Stimulated activated CD8-positive, alpha-beta memory T cell treated with anti-CD3 and anti-CD28 coated beads, Interleukin-4, amount 100 ng/mL, for 1 hour (primary cell): ENCODE results near the gene LZTR1.

Experiments used
- DNase-seq, 2 donors: peaks; one replicate each; pipeline ENCODE4 v3.0.0-alpha.2; 2020; ENCODE audit warnings: low read depth in 2 of 2, low spot score in 1 of 2

Gene LZTR1

DNA sequence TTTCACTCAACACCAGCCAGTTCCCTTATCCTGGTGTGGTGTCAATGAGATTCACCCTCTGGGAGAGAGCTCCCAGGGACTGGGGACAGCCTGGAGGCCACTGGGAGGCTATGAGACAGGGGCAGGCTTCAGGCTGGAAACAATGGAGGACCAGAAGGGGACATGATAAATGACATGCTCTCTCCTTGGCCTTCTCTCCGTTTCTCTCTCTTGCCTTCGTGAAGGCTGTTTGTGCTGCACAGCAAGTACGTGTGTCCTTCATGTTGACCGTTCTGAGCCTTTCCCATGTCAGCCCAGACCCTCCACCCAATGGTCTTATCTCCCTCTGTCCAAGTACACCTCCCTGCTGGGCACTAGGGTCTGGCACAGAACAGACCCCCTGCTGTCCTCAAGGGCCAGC lies 1.6 kb upstream of the LZTR1 start:
- no peak for DNase-seq

GRCh38 chr22:20980938-20981722 lies 967 bp upstream of the LZTR1 start:
- DNase-seq: no peak

DNA sequence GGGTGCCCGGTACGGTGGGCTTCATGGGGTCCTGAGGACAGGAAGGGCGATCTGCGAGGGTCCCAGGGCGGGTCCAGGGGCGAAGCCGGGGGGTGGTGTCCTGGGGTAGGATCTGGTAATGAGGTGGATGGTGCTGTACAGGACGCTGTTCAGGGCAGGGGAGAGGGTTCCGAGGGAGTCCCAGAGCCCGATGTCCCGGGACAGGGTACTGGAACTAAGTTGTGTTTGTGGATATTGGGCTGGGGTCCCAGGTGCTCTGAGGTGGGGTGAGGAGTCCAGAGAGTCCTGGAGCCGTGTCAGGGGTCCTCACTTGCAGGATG lies 426 bp downstream of the LZTR1 start:
- no peak for DNase-seq

DNA sequence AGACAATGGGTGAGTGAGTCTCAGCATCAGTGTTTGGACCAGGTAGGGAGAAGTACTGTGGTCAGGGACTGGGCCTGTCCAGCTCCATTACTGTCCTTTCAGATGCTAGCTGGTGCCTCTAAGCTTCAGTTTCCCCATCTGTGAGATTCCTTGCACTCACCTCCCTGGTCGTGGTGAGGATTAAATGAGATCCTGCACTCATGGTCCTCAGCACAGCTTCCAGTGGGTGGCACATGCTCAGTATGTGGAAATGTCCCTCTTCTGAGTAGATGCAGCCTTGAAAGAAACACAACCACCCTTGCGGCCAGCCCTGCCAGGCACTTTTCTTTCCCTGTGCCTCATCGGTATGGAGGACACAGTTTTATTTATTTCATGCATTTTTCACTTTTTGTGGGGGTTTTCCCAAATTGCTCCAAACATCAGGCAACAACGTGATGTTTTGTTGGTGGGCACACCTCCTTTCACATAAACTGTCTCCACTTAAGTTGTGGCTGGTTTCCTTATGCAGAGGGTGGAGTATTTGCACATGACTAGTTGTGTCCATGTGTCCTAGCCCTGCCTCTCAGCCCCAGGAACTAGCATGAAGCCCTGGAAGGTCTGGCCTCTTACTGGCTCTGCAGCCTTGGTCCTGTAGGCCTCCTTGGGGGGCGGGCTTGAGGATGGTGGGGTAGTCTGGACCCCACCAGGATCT lies 1.1 kb downstream of the LZTR1 start:
- no peak for DNase-seq

DNA sequence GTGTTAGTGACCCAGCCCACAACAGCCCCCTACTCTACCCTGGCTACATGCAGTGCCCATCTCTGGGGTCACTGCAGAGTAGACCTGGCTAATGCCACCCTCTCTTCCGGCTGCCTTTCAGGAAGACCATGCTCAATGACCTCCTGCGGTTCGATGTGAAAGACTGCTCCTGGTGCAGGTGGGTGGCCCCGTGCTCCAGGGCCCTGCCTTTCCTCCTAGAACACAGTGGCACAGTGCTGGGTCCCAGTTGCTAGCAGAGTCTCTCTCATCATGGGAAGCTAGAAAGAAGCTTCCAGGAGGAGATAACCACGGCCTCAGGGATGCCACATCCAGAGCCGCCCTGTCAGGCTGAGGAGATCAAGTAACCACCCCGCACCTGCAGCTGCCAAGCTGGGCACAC lies 3.6 kb downstream of the LZTR1 start:
- DNase-seq: no peak

DNA sequence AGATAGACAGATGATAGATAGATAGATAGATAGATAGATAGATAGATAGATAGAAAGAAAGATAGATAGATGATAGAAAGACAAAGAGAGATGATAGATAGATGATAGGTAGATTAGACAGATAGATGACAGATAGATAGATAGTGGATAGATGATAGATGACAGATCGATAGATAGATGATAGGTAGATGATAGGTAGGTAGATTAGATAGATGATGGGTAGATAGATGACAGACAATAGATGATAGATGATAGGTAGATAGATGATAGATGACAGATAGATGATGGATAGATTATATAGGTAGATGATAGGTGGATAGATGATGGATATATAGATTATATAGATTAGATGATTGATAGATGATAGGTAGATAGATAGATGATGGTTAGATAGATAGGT lies 4.3 kb downstream of the LZTR1 start:
- DNase-seq: no peak

- no peak for DNase-seq
Observed at GRCh38 chr22:20987375-20987774, 5.3 kb downstream of the LZTR1 start.

- no peak for DNase-seq
Observed at GRCh38 chr22:20988573-20989322, 6.7 kb downstream of the LZTR1 start.

GRCh38 chr22:20989323-20990138 lies 7.4 kb downstream of the LZTR1 start:
- no peak for DNase-seq

GRCh38 chr22:20990184-20991180 lies 8.4 kb downstream of the LZTR1 start:
- DNase-seq: no peak

DNA sequence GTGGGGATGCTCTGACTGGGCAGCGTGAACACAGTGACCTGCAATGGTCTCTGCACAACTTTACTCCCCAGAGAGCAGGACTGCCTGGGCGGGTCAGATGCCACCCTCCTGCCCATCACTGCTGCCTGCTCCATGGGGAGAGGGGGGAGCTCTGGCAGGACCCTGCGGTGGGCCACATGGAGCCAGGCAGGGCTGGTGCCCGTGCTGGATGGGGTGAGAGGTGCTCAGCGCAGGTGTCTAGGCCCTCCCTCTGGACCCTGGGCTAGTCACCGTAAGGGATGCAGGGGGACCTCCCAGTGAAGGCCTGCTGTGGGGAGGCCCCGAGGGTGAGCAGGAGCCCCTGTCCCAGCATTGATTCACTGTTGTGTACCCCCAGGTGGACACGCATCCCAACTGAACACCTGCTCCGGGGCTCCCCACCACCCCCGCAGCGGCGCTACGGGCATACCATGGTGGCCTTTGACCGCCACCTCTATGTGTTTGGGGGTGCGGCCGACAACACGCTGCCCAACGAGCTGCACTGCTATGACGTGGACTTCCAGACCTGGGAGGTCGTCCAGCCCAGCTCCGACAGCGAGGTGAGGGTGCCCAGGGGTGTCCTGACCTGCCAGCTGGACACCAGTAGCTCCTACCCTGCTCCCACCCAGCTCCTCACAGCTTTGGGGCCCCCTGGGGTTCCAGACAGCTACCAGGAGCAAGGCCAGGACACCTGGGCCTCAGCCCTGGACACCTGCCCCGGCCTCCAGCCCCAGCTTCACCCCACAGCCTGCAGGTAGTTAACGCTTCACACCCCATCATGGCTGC lies 9.4 kb downstream of the LZTR1 start:
- DNase-seq: no peak

- no peak for DNase-seq
Observed at GRCh38 chr22:20992056-20992442, 10.0 kb downstream of the LZTR1 start.

DNA sequence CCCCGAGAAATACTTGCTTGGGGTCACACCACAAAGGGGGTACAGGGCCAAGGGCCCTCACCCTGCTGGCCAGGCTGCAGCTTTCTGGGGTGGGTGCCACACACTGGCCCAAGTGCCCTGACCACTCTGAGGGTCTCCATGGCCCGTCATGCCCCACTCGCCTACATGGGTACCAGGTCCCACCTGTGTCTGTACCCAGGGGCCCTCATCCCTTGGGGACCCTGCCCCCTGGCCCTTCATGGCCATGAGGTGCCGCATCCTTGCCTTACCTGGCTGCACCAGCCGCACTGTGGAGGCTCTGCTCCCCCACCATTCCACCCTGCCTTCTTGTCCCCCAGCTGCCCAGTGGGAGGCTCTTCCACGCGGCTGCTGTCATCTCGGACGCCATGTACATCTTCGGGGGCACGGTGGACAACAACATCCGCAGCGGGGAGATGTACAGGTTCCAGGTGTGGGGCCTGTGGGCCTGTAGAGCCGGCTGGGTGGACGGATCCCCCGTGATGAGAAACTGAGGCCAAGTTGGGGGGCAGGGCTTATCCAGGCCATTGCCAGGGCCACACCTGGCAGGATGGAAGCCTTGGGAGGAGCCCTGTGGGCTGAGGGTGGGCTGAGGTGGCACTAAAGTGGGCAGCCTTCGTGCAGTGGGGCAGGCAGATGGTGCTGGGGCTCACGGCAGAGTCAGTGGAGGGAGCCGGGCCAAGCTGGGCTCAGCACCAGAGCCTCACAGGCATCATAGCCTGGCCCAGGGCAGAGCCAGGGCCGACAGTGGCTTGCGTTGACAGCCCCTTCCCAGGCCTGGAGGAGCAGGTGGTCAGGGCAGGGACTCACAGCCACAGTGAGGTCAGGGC lies 10.6 kb downstream of the LZTR1 start:
- DNase-seq: no peak

DNA sequence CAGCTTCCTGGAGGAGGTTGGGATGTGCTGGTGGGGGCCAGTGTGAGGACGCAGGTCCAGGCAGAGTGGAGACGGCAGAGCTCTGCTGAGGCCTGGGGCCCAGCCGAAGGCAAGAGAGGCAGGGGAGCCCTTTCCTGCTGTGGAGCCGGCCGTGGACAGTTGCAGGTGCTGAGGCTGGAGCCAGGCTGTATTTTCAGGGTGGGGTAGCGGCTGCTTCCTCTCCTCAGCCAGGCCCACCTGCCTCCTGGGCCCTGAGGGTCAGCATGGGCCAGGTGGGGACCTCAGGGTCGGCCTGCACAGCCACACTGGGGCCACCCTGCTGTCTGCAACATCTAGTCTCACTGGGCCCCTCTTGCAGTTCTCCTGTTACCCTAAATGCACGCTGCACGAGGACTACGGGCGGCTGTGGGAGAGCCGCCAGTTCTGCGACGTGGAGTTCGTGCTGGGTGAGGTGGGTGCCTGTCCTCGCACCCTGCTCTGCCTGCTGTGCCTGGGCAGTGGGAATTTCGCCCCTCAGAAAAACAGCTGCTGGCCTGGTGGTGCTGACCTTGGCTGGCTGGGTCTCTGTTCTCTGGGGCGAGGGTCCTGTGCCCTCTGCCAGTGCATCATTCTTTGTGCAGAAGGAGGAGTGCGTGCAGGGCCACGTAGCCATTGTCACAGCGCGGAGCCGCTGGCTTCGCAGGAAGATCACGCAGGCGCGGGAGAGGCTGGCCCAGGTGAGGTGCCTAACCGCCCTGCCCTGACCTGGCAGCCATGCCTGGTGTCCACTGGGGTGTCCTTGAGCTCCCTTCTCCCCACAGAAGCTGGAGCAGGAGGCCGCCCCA lies 11.4 kb downstream of the LZTR1 start:
- DNase-seq: no peak

- DNase-seq: no peak
Observed at GRCh38 chr22:20994128-20994901, 12.2 kb downstream of the LZTR1 start.

DNA sequence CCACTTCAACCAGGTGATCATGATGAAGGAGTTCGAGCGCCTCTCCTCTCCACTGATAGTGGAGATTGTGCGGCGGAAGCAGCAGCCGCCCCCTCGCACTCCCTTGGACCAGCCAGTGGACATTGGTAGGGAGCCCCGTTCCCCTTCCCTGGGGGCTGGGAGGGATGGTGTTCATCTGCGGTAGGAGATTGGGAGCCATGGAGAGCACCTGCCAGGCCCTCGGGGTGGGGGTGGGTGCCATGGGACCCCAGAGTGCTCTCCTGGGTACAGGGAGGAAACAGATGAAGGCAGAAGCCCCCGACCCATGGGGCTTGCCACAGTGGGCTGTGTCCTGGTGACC lies 12.8 kb downstream of the LZTR1 start:
- no peak for DNase-seq
